CD4-positive, alpha-beta T cell treated with Interleukin-12 subunit alpha and Interleukin-12 subunit beta, for 1 hour (primary cell): ENCODE results near the gene IGF1R.

ENCODE experiments used
- DNase-seq: peaks from one replicate; pipeline ENCODE4 v3.0.0-alpha.2; 2020

The IGF1R gene

GRCh38 chr15:98842192-98842972 is 194.0 kb downstream of the IGF1R start:
- no peak for DNase-seq

- DNase-seq, result no peak
Observed at GRCh38 chr15:98842973-98843285, 194.6 kb downstream of the IGF1R start.

- DNase-seq, result no peak
Observed at GRCh38 chr15:98843844-98844243, 195.5 kb downstream of the IGF1R start.

- DNase-seq, result no peak
Observed at GRCh38 chr15:98844261-98844660, 195.9 kb downstream of the IGF1R start.

- DNase-seq, result no peak
Observed at GRCh38 chr15:98845138-98845884, 197.0 kb downstream of the IGF1R start.

- DNase-seq, result peak; percentile 68
Observed at GRCh38 chr15:98850961-98851572, 202.7 kb downstream of the IGF1R start.

- peak; percentile 78 for DNase-seq
Observed at GRCh38 chr15:98853161-98853560, 204.8 kb downstream of the IGF1R start.

GRCh38 chr15:98853617-98854420 is 205.5 kb downstream of the IGF1R start:
- no peak for DNase-seq

GRCh38 chr15:98854496-98854895 is 206.2 kb downstream of the IGF1R start:
- no peak for DNase-seq

- DNase-seq, result no peak
Observed at GRCh38 chr15:98855067-98855814, 206.9 kb downstream of the IGF1R start.

- DNase-seq, result no peak
Observed at GRCh38 chr15:98855815-98856531, 207.6 kb downstream of the IGF1R start.

GRCh38 chr15:98856532-98856907 is 208.2 kb downstream of the IGF1R start:
- DNase-seq, result no peak

- DNase-seq, result no peak
Observed at GRCh38 chr15:98858610-98859023, 210.3 kb downstream of the IGF1R start.

GRCh38 chr15:98859149-98859548 is 210.8 kb downstream of the IGF1R start:
- DNase-seq, result no peak

- no peak for DNase-seq
Observed at GRCh38 chr15:98860281-98861041, 212.1 kb downstream of the IGF1R start.

GRCh38 chr15:98861188-98861587 is 212.8 kb downstream of the IGF1R start:
- no peak for DNase-seq

- DNase-seq, result no peak
Observed at GRCh38 chr15:98863983-98864382, 215.6 kb downstream of the IGF1R start.

- peak; percentile 70 for DNase-seq
Observed at GRCh38 chr15:98865397-98866339, 217.3 kb downstream of the IGF1R start.

- DNase-seq, result no peak
Observed at GRCh38 chr15:98866511-98866910, 218.2 kb downstream of the IGF1R start.

GRCh38 chr15:98868564-98868963 is 220.2 kb downstream of the IGF1R start:
- DNase-seq, result no peak
